PC-3 (cell line): ENCODE data around the gene CFAP45.

Experiments used
- EZH2 ChIP-seq: fragments of 300-600 bp; sonication (generic); IDR thresholded peaks from one replicate; pipeline ENCODE4 v1.6.1; 2017; ENCODE audit warnings: antibody characterized with exemption, mild to moderate bottlenecking, low read length; ENCODE audit not compliant: unreplicated experiment
- EZH2phosphoT487 ChIP-seq: fragments of 300-600 bp; sonication (generic); IDR thresholded peaks from 2 replicates; pipeline ENCODE4 v1.6.1; 2018; ENCODE audit warnings: mild to moderate bottlenecking, antibody characterized with exemption, low read length, borderline replicate concordance
- TF ChIP-seq, protein P1 (sequence below): fragments of 300-600 bp; sonication (generic); conservative IDR thresholded peaks from 2 replicates; pipeline ENCODE4 v1.5.1; 2017; ENCODE audit warnings: antibody characterized with exemption, low read depth, mild to moderate bottlenecking, low read length

DNA sequence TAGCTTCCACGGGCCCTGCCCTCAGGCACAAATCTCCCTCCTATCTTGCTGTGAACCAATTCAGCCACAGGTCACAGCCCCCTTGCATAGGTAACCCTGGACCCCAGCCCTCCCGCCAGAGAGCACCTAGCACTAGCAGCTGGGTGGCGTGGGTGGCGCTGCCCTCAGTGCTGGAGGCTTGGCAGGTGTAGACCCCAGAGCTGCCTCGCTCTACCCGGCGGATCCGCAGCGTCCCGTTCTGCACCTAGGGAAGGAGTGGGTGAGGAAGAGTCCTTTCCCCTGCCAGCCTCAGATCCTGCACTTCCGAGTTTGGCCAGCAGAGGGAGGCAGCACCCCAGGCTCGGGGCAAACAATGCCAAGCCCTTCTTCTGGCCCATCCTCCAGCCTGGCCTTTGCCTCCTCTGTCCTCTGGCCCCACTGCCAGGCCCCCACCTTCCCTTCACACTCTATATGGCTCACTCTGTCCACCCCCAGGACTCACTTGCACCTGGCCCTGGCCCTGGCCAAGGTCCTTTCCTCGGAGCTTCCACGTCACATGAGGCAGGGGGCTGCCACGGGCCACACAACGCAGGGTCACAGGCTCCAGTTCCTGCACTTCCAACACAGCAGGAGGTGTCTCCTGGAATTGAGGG lies 36.4 kb upstream of the CFAP45 start:
- TF ChIP-seq, protein P1, sequence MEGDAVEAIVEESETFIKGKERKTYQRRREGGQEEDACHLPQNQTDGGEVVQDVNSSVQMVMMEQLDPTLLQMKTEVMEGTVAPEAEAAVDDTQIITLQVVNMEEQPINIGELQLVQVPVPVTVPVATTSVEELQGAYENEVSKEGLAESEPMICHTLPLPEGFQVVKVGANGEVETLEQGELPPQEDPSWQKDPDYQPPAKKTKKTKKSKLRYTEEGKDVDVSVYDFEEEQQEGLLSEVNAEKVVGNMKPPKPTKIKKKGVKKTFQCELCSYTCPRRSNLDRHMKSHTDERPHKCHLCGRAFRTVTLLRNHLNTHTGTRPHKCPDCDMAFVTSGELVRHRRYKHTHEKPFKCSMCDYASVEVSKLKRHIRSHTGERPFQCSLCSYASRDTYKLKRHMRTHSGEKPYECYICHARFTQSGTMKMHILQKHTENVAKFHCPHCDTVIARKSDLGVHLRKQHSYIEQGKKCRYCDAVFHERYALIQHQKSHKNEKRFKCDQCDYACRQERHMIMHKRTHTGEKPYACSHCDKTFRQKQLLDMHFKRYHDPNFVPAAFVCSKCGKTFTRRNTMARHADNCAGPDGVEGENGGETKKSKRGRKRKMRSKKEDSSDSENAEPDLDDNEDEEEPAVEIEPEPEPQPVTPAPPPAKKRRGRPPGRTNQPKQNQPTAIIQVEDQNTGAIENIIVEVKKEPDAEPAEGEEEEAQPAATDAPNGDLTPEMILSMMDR = peak; percentile 94
- TF ChIP-seq EZH2 (no peak), EZH2phosphoT487 (no peak)
